ENCODE results near the gene GDI1.

The GDI1 gene

DNA sequence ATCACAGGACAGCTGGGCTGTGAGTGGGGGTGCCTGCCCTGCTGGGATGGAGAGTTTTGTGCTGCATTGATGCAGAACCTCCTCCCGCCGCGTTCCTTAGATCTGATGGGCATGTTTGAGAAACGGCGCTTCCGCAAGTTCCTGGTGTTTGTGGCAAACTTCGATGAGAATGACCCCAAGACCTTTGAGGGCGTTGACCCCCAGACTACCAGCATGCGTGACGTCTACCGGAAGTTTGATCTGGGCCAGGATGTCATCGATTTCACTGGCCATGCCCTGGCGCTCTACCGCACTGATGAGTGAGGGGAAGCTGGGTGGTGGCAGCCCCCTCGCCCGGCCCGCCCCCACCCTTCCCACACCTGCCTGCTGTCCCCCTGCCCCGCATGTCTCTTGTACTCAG is 2.9 kb downstream of the GDI1 start:
- DNase-seq: no peak

DNA sequence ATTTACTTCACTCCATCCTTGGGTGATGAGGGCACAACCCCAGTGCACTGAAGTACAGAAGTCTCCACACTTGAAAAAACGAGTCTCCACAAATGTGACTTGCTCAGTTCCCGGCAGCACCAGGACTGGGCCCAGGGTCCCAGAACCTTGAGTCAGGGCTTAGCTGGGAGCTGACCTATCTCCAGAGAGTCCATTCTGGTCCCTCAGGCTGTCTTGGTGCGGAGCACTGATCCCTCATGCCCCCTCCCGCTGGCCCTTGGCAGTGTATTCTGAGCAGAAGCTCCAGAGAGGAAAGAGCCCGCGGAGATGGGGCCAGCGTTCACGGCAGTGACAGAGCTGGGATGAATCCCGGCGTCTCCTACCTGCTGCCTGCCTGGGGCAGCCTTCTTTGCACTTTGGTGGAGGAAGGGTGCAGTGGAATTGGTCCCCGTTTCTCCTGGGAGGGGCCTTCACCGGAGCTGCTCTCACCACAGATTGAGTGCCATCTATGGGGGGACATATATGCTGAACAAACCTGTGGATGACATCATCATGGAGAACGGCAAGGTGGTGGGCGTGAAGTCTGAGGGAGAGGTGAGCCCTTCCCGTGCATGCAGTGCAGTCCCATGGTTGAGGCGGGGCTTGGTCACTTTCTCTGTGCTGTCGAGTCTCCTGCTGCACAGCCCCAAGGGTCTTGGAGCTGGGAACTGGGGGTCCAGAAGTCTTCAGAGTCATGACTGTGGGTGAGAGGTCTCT is 3.8 kb downstream of the GDI1 start:
- DNase-seq: no peak

DNA sequence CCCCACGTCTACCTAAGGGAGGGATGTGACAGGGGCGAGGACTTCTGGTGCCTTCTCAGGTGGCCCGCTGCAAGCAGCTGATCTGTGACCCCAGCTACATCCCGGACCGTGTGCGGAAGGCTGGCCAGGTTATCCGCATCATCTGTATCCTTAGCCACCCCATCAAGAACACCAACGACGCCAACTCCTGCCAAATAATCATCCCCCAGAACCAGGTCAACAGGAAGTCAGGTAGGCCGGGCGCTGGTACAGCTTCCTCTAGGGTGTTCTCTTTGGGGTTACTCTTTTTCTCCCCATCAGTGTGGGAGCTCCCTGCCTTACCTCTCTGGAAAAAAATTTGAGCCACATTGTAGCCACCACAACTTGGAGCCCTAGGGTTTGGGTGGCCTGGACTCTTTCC is 4.6 kb downstream of the GDI1 start:
- DNase-seq: no peak

DNA sequence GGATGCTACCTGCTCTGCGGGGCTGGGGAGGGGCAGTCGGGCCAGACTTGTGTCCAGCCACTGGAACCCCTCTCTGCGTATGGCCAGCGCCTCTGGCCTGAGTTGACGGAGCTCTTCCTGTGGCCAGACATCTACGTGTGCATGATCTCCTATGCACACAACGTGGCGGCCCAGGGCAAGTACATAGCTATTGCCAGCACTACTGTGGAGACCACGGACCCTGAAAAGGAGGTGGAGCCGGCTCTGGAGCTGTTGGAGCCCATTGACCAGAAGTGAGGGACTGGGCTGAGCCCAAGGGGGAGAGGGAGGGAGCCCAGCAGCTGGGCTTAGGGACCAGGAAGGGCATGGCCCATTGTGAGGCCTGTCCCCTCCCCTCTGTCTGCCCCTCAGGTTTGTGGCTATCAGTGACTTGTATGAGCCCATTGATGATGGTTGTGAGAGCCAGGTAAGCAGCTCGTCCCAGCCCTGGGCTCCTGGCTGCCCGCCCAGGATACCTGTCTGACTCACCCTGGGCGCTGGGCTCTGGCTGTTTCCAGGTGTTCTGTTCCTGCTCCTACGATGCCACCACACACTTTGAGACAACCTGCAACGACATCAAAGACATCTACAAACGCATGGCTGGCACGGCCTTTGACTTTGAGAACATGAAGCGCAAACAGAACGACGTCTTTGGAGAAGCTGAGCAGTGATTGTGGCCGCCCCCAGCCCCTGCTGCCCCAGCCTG is 5.2 kb downstream of the GDI1 start:
- DNase-seq: no peak

GRCh38 chrX:154443479-154443910 is 6.5 kb downstream of the GDI1 start:
- DNase-seq: no peak

DNA sequence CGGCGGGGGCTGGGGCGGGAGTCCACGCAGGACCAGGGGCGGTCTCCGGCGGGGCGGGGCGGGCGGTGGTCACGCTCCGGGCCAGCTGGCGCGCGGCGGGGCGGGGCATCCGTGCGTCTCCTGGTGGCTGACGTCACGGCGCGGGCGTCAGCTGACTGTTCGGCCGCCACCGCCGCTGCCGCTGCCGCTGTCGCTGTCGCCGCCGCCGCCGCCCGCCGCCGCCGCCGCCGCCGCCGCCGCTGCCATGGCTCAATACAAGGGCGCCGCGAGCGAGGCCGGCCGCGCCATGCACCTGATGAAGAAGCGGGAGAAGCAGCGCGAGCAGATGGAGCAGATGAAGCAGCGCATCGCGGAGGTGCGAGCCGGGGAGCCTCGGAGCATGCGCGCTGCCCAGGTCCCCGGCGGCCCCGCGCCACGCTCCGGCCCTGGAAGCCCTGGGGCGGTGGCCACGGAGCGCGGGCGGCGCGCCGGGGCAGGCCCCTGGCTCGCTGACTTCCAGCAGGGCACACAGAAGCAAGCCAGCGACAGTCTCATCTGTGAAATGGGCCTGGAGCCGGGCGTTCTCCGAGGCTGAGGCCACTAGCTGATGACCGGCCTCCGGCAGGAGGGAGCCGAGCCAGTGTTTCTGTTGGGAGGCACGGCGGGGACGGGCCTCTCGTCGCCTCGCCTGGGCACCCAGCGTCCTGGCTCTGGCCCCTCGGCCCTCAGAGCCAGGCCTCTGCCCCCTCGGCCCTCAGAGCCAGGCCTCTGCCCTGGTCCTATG is 7.2 kb downstream of the GDI1 start, which contains the start of gene FAM50A:
Gene FAM50A (plus strand): TSS at position 150 of the 763 bp plus-strand sequence. CDS start 95 bp downstream, at position 245.
- DNase-seq: peak; percentile 62

- no peak for DNase-seq
Observed at GRCh38 chrX:154444755-154445246, 7.8 kb downstream of the GDI1 start.

DNA sequence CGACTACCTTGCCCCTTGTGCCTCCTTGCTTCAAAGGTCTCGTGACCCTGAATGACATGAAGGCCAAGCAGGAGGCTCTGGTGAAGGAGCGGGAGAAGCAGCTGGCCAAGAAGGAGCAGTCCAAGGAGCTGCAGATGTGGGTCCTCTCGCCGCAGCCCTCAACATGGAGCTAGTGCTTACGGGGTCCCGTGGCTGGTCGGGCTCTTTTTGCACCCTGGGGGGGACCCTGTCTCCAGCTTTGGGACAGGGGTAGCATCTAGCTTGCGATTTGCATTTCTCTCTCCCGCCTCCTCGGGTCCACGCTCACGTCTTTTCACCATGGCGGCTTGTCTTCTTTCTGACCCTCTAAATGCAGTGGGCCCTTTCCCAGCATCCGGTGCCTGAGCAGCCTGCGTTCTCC is 8.8 kb downstream of the GDI1 start:
- DNase-seq: no peak

GRCh38 chrX:154446430-154446829 is 9.5 kb downstream of the GDI1 start:
- DNase-seq: no peak

DNA sequence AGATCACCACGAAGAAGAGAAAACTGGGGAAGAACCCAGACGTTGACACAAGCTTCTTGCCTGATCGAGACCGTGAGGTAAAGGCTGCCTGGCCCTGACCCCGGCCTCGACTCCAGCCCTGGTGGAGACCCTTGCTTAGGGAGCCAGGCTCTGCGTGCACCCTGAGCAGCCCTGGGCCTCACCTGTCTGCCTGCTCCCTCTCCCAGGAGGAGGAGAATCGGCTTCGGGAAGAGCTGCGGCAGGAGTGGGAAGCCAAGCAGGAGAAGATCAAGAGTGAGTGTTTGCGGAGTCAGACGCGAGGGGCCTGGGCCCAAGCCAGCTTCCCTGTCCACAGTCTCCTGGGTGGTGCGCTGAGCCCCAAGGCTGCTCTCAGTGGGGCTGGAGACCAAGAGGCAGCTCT is 11.5 kb downstream of the GDI1 start:
- no peak for DNase-seq

GRCh38 chrX:154449618-154450017 is 12.7 kb downstream of the GDI1 start:
- no peak for DNase-seq

- DNase-seq: no peak
Observed at GRCh38 chrX:154450312-154450711, 13.4 kb downstream of the GDI1 start.

DNA sequence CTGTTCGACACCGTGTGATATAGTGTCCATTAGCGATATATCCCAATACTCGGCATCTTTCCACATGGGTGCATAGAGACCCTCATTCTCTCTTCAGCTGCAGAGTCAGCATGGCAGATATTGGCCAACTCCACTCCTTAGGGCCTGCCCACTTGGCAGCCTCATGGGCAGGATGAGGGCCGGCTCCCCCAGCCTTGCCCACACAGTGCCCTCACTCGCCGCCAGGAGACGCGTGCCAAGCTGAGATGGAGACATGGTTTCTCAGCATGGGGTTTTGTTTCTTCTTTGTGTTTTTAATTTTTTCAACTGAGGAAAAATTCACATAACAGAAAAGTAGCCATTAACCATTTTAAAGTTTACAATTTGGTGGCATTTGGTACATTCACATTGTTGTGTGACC is 15.9 kb downstream of the GDI1 start:
- no peak for DNase-seq

- DNase-seq: peak; percentile 42
Observed at GRCh38 chrX:154457491-154458115, 20.6 kb downstream of the GDI1 start.

- peak; percentile 67 for DNase-seq
Observed at GRCh38 chrX:154458116-154458953, 21.4 kb downstream of the GDI1 start, which contains the start of gene PLXNA3. Gene PLXNA3, plus strand, starts transcription at chrX:154458281. Its CDS starts 1,903 bp downstream, at chrX:154460184.

DNA sequence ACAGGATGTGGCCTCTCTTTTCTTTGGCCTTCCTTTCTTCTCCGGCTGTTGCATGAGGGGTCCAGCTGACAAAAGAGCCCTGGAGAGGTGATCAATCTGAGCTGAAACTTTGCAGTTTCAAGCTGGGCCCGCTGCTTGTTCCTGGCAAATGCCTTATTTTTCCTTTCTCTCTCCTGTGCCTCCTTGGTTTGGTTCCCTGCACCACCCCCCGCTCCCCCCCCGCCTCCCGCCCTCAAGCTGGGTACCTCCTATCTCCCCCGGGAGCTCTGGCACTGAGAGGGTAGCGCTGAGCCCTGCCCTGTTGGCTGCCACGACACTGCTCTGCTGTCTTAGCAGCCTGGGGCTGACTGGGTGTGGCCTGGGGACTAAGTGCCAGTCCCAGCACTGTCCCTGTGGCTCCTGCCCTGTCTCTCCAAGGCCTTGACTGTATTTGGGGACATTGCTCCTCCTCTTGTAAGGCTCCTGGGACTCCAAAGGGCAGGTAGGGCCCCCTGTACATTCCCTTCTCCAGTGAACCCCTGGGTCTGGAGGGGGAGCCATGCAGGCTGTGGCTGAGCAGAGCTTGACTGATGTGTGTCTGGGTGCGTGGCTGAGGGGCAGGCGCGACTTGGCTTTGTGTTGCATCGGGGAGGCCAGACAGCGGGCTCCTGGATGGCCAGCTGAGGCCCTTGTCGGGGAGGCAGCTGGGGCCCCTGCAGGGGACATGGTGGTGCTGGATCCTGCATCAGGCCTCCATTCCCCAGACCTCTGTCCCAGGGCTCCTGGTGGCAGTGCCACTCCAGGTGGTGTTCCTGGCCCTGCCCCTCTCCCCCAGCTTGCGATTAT is 22.2 kb downstream of the GDI1 start:
- no peak for DNase-seq

- no peak for DNase-seq
Observed at GRCh38 chrX:154459832-154460231, 22.9 kb downstream of the GDI1 start.

DNA sequence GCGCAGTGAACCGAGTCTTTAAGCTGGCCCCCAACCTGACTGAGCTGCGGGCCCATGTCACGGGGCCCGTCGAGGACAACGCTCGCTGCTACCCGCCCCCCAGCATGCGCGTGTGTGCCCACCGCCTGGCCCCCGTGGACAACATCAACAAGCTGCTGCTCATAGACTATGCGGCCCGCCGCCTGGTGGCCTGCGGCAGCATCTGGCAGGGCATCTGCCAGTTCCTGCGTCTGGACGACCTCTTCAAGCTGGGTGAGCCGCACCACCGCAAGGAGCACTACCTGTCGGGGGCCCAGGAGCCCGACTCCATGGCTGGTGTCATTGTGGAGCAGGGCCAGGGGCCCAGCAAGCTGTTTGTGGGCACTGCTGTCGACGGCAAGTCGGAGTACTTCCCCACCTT is 23.4 kb downstream of the GDI1 start:
- no peak for DNase-seq

GRCh38 chrX:154462396-154462795 is 25.4 kb downstream of the GDI1 start:
- DNase-seq: no peak

DNA sequence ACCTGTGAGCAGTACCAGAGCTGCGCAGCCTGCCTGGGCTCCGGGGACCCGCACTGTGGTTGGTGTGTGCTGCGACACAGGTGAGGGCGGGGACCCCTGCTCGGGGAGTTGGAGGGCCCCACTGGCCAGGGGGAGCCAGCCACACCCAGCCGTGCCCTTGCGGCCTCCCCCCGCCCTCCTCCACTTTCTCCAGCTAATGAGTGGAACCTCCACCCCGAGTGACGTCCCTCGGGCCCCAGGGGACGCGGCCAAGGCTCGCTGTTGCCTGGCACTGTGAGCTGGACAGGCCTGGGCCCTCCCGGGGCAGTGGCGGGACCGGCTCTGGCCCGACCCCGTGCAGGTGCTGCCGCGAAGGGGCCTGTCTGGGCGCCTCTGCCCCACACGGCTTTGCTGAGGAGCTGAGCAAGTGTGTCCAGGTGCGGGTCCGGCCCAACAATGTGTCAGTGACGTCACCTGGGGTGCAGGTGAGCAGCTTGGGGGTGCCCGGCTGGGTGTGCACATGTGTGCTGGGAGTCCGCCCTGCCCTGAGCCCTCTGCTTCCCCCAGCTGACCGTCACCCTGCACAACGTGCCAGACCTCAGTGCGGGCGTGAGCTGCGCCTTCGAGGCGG is 26.8 kb downstream of the GDI1 start:
- DNase-seq: no peak
